GM12891 (cell line): ENCODE results near the gene SLC18A3.

Experiments
- DNase-seq: peaks from one replicate; pipeline ENCODE4 v3.0.0; 2011; ENCODE audit warnings: low spot score; ENCODE audit not compliant: insufficient read length
- FAIRE-seq: peaks from 2 replicates; lab custom pipeline; 2011; peaks lifted over from hg19 to GRCh38; lab: Jason Lieb, UNC
- PAX5 ChIP-seq: IDR thresholded peaks from 2 replicates; pipeline ENCODE4 v1.6.1; 2011; ENCODE audit warnings: low read length, moderate library complexity, mild to moderate bottlenecking; ENCODE audit not compliant: insufficient read depth, severe bottlenecking
- POLR2A ChIP-seq: IDR thresholded peaks from 2 replicates; pipeline ENCODE4 v1.6.1; 2011; ENCODE audit warnings: low read depth, low read length, control low read depth
- POLR2AphosphoS5 ChIP-seq: IDR thresholded peaks from 2 replicates; pipeline ENCODE4 v1.6.1; 2011; ENCODE audit warnings: low read depth, low read length, control low read depth
- POU2F2 ChIP-seq: IDR thresholded peaks from 2 replicates; pipeline ENCODE4 v1.6.1; 2011; ENCODE audit warnings: low read depth, mild to moderate bottlenecking, control low read depth, low read length, moderate library complexity
- SPI1 ChIP-seq: IDR thresholded peaks from 2 replicates; pipeline ENCODE4 v1.6.1; 2011; ENCODE audit warnings: low read depth, low read length, control low read depth
- TAF1 ChIP-seq: IDR thresholded peaks from 2 replicates; pipeline ENCODE4 v1.6.1; 2011; ENCODE audit warnings: low read depth, low read length, control low read depth

The SLC18A3 gene

GRCh38 chr10:49600781-49601400, 9.2 kb upstream of the SLC18A3 start:
- no peak for TF ChIP-seq PAX5
- no peak for TF ChIP-seq SPI1
- TF ChIP-seq TAF1, result no peak
- no peak for TF ChIP-seq POLR2A
- TF ChIP-seq POU2F2, result no peak
- no peak for TF ChIP-seq POLR2AphosphoS5
- FAIRE-seq, result no peak
- DNase-seq, result no peak

GRCh38 chr10:49601857-49602256, 8.3 kb upstream of the SLC18A3 start:
- TF ChIP-seq PAX5, result no peak
- TF ChIP-seq TAF1, result no peak
- no peak for TF ChIP-seq SPI1
- no peak for TF ChIP-seq POLR2AphosphoS5
- FAIRE-seq (no peak), DNase-seq (no peak)

GRCh38 chr10:49602380-49603023, 7.6 kb upstream of the SLC18A3 start:
- no peak for DNase-seq
- TF ChIP-seq SPI1, result no peak
- no peak for TF ChIP-seq PAX5
- no peak for TF ChIP-seq POLR2AphosphoS5
- no peak for TF ChIP-seq POU2F2
- no peak for TF ChIP-seq TAF1
- TF ChIP-seq POLR2A, result no peak
- no peak for FAIRE-seq

DNA sequence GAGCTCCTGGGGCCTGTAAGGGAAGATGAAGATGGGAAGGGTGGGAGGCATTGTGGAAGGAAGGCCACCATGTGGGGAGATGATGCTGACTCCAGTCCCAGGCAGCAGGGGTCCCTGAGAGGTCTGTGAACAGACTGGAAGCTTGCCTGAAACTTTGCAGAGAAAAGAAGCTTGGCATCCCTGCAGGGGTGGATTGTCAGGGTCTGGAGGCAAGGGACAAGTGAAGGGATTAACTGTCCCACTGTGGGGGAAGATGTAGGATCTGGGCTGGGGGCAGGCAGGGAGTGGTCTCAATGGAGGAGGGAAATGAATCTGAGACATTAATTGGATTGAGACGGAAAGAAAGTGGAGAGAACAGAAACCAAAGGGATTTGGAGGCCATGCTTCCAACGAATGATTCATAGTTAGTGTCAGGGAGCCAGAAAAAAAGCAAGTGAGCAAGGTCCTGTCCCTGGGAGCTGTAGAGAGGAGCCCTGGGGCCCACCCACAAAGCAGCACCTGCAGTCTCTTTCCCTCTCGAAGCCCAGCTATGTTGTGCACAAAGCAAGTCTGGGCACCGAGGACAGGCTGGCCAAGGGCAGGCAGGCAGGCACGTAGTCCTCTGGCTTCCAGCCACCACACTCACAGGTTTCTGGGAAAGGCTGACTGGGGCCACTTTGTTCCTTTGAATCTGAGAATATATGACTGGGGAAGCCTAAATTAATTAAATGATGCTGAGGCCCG, 4.7 kb upstream of the SLC18A3 start:
- DNase-seq (no peak), FAIRE-seq (no peak)
- TF ChIP-seq SPI1 (no peak), POLR2A (no peak), POU2F2 (no peak), PAX5 (no peak), POLR2AphosphoS5 (no peak), TAF1 (no peak)

GRCh38 chr10:49605939-49606509, 4.1 kb upstream of the SLC18A3 start:
- TF ChIP-seq POU2F2, result no peak
- FAIRE-seq, result no peak
- no peak for DNase-seq

GRCh38 chr10:49606981-49607535, 3.1 kb upstream of the SLC18A3 start:
- DNase-seq (peak; percentile 83), FAIRE-seq (no peak)
- TF ChIP-seq POLR2AphosphoS5 (no peak), TAF1 (no peak), SPI1 (no peak), POU2F2 (no peak), POLR2A (no peak), PAX5 (no peak)

GRCh38 chr10:49608166-49609005, 1.7 kb upstream of the SLC18A3 start:
- DNase-seq, result no peak
- no peak for FAIRE-seq
- TF ChIP-seq TAF1, result no peak
- no peak for TF ChIP-seq PAX5
- no peak for TF ChIP-seq POLR2A
- TF ChIP-seq POLR2AphosphoS5, result no peak
- TF ChIP-seq SPI1, result no peak
- no peak for TF ChIP-seq POU2F2

- FAIRE-seq (no peak), DNase-seq (no peak)
- no peak for TF ChIP-seq TAF1
These were observed 1.2 kb upstream of the SLC18A3 start for GRCh38 chr10:49609006-49609282.

DNA sequence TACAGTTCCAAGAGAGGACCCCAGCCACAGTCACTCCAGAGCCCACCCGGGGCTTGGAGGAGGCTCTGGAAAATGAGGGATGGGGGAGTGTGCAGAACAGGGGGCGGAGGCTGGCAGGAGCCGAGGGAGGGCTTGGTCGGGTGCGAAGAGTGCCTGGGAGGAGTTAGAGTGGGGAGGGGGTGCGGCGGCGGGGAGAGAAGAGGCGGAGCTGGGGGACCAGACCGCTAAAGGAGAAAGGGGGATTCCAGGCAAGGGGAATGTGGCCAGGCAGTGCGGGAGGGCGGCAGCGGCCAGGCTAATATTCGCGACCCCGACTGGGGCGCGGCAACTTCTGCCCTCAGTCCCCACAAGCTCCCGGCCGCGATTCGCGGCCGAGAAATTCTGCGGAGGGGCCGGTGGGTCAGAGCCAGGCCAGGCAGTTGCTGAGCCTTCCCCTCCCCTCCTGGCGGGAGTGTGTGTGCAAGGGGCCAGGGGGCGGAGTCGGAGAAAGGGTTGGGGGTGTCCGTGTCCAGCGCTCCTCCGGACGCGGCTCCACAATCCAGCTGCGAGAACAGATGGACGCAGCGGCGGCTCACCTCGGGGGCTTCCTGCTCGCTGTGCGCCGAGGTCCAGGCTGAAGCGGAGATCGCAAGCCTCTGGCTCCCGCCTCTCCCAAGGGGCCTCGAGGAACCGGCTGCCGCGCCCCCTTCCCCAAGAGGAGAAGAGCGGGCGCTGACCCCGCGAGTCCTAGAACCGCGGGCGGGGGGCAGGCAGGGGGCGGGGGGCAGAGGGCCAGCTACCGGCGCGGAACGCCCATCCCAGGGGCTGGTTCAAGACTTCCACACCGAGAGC, 612 bp upstream of the SLC18A3 start:
- DNase-seq, result no peak
- TF ChIP-seq POLR2A (no peak), POU2F2 (no peak), SPI1 (no peak), TAF1 (no peak)
- no peak for FAIRE-seq
